ENCODE data around the gene CASQ2. TPM values are rescaled to one million over a fixed set of nuclear protein-coding genes. Genes with fewer than 3 reads are reported as not detected.

CASQ2 gene
- total and polyA plus RNA-seq, 2 donors (not counting 1 experiment from before 2014, with no cell fraction given): not detected

- DNase-seq (no peak), ATAC-seq (ENCODE audit: low read depth) (no peak)
- no peaks in the 10 kb centered on the region for H3K36me3 ChIP-seq (replicated peaks in 1 of 2; ENCODE audit: control extremely low read depth in 1 of 2, control insufficient read depth in 1 of 2, extremely low read depth in 1 of 2, insufficient read depth in 2 of 2, low read length in 1 of 2)
- TF ChIP-seq EZH2 (IDR thresholded peaks at IDR 0.05; ENCODE audit: borderline replicate concordance, insufficient read depth, low read depth, low read length, poor library complexity, severe bottlenecking) (no peak), CTCF (IDR thresholded peaks at IDR 0.05) (no peak)
- H3K4me1 Mint-ChIP-seq: no peaks in the 10 kb centered on the region
- H3K9me3 ChIP-seq (ENCODE audit: control extremely low read depth in 1 of 3, control insufficient read depth in 2 of 3, insufficient read depth in 1 of 3, low read length in 2 of 3): peaks cover 0 to 4% (median 0%) of the 10 kb centered on the region in 3 donors
- H3K4me1 ChIP-seq (ENCODE audit: control insufficient read depth in 2 of 2, insufficient read depth in 2 of 2, low read length in 2 of 2): no peaks in the 10 kb centered on the region
- no peak overlapping the region for H3K9ac ChIP-seq (ENCODE audit: low read length)
- H3K27me3 Mint-ChIP-seq: peaks cover 17% of the 10 kb centered on the region
- H3K79me2 ChIP-seq (ENCODE audit: control insufficient read depth, insufficient read depth, low read length): no peaks in the 10 kb centered on the region
- no peak overlapping the region for H3K4me3 ChIP-seq (ENCODE audit: control extremely low read depth in 1 of 5, extremely low read depth in 1 of 5, insufficient read depth in 1 of 5, low read depth in 2 of 5, low read length in 4 of 5)
- WGBS (ENCODE audit: insufficient coverage): no CpG with 5 or more reads among the region's 3 CpGs
- H3K27ac Mint-ChIP-seq: no peak overlapping the region
- no peaks in the 10 kb centered on the region for H4K20me1 ChIP-seq (ENCODE audit: control insufficient read depth, insufficient read depth, low read length, poor library complexity, severe bottlenecking)
- no peak overlapping the region for H3K4me3 Mint-ChIP-seq
- no peak overlapping the region for H3K27ac ChIP-seq (ENCODE audit: low read length in 2 of 2)
- ChIA-PET POLR2A (no interaction called here), CTCF (no interaction called here)
- intact Hi-C loops (cut with micrococcal nuclease): no loop called here
- no peaks in the 10 kb centered on the region for H3K9me3 Mint-ChIP-seq (ENCODE audit: insufficient read depth)
- no peak overlapping the region for H2AFZ ChIP-seq (ENCODE audit: insufficient read depth, low read depth, low read length, poor library complexity, severe bottlenecking)
- H3K27me3 ChIP-seq (replicated peaks in 1 of 4; ENCODE audit: control extremely low read depth in 1 of 4, control insufficient read depth in 3 of 4, insufficient read depth in 4 of 4, low read length in 3 of 4): peaks cover 0 to 10% (median 2%) of the 10 kb centered on the region in 4 experiments
- H3K4me2 ChIP-seq (replicated peaks; ENCODE audit: low read depth, low read length, poor library complexity, severe bottlenecking): no peak overlapping the region
Observed at GRCh38 chr1:115790356-115790755, 21.8 kb upstream of the CASQ2 start.

- H3K27ac ChIP-seq (ENCODE audit: low read length in 2 of 2): no peak overlapping the region
- no peaks in the 10 kb centered on the region for H3K27me3 ChIP-seq (replicated peaks in 1 of 4; ENCODE audit: control extremely low read depth in 1 of 4, control insufficient read depth in 3 of 4, insufficient read depth in 4 of 4, low read length in 3 of 4)
- no peak overlapping the region for H2AFZ ChIP-seq (ENCODE audit: insufficient read depth, low read depth, low read length, poor library complexity, severe bottlenecking)
- Mint-ChIP-seq H3K27me3 (peaks cover 26% of the 10 kb centered on the region), H3K4me3 (no peak overlapping the region), H3K9me3 (ENCODE audit: insufficient read depth) (peaks cover 2% of the 10 kb centered on the region), H3K27ac (no peak overlapping the region), H3K4me1 (no peaks in the 10 kb centered on the region)
- H3K9me3 ChIP-seq (ENCODE audit: control extremely low read depth in 1 of 3, control insufficient read depth in 2 of 3, insufficient read depth in 1 of 3, low read length in 2 of 3): no peaks in the 10 kb centered on the region
- no peak overlapping the region for H3K4me3 ChIP-seq (ENCODE audit: control extremely low read depth in 1 of 5, extremely low read depth in 1 of 5, insufficient read depth in 1 of 5, low read depth in 2 of 5, low read length in 4 of 5)
- no peak overlapping the region for H3K4me2 ChIP-seq (replicated peaks; ENCODE audit: low read depth, low read length, poor library complexity, severe bottlenecking)
- no peak for DNase-seq
- intact Hi-C loops (cut with micrococcal nuclease): no loop called here
- ChIA-PET CTCF (no interaction called here), POLR2A (no interaction called here)
- H3K4me1 ChIP-seq (ENCODE audit: control insufficient read depth in 2 of 2, insufficient read depth in 2 of 2, low read length in 2 of 2): no peaks in the 10 kb centered on the region
- no peak overlapping the region for H3K9ac ChIP-seq (ENCODE audit: low read length)
- no peaks in the 10 kb centered on the region for H4K20me1 ChIP-seq (ENCODE audit: control insufficient read depth, insufficient read depth, low read length, poor library complexity, severe bottlenecking)
- H3K79me2 ChIP-seq (ENCODE audit: control insufficient read depth, insufficient read depth, low read length): no peaks in the 10 kb centered on the region
- no peak for ATAC-seq (ENCODE audit: low read depth)
- TF ChIP-seq CTCF (IDR thresholded peaks at IDR 0.05) (no peak), EZH2 (IDR thresholded peaks at IDR 0.05; ENCODE audit: borderline replicate concordance, insufficient read depth, low read depth, low read length, poor library complexity, severe bottlenecking) (no peak)
- no peaks in the 10 kb centered on the region for H3K36me3 ChIP-seq (replicated peaks in 1 of 2; ENCODE audit: control extremely low read depth in 1 of 2, control insufficient read depth in 1 of 2, extremely low read depth in 1 of 2, insufficient read depth in 2 of 2, low read length in 1 of 2)
Observed at GRCh38 chr1:115783311-115783710, 14.8 kb upstream of the CASQ2 start.
